Measurements from ENCODE around the gene GRAMD1A. TPM values are rescaled to one million over a fixed set of nuclear protein-coding genes. Genes with fewer than 3 reads are reported as not detected.
"Not testable (repeated sequence)": the region's sequence is repeated elsewhere in the genome, so short reads cannot be mapped to it uniquely, and the experiment has no call there.

Gene GRAMD1A
- total RNA-seq, 1 donor from 2014 or later: 67.4 TPM

DNA sequence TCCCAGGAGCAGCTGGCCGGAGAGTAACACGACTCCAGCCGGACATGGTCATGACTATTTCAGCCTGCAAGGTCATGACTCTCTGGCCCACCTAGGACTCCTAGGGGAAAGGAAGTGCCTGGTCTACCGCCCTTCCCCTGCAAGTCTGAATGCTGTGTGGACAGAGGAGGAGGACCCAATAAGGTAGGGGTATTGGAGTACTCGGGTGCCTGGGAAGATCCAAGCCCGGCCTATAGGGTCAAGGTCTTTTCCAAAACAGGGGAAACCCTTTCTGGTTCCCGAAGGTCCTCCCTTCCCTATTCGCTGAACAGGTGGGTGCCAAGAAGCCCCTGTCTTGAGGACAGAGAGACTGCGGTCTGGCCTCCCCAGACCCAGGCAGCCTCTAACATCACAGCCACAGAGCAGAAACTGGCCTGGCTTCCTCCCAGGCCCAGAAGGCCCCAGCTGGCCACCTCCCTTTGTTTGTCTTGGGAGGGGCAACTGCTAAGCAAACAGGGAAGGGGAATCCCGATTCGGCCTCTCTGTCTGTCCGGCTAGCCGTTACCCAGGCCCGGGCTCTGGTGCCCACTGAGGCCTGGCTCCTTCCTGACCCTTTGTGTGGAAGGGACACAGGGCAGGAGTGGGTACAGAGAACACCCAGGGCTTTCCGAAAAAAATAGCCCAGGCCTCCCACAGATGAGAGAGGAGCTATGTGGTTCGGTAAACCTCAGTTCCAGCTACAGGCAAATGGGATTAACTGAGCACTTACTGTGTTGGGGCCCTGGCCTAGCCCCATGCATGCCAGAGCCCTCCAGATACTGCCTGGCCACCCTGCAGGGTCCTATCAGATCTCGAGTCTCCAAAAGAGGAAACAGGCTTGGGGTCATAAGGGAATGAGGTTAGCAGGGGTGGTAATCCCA is 5.2 kb upstream of the GRAMD1A start:
- Histone ChIP-seq H3K4me1 (ENCODE audit: insufficient read depth, low read length) (peaks cover 9% of the 10 kb centered on the region), H3K79me2 (ENCODE audit: insufficient read depth, low read length) (peaks cover 6% of the 10 kb centered on the region), H3K4me3 (ENCODE audit: insufficient read depth, low read depth, low read length) (no peak overlapping the region), H4K20me1 (ENCODE audit: insufficient read depth, low read length) (no peaks in the 10 kb centered on the region), H3K4me2 (ENCODE audit: low read length) (no peak overlapping the region), H2AFZ (ENCODE audit: low read depth, low read length) (no peak overlapping the region), H3K9me3 (ENCODE audit: insufficient read depth, low read depth, low read length) (no peaks in the 10 kb centered on the region), H3K9ac (ENCODE audit: low read length) (no peak overlapping the region), H3K27me3 (ENCODE audit: insufficient read depth, low read length) (no peaks in the 10 kb centered on the region), H3K27ac (ENCODE audit: low read depth, low read length) (no peak overlapping the region), H3K36me3 (ENCODE audit: insufficient read depth, low read length) (no peaks in the 10 kb centered on the region)
- Mint-ChIP-seq H3K36me3 (ENCODE audit: low read depth, unreplicated experiment) (no peaks in the 10 kb centered on the region), H3K9me3 (ENCODE audit: unreplicated experiment) (peaks cover 6% of the 10 kb centered on the region), H3K4me1 (ENCODE audit: low read depth, unreplicated experiment) (no peaks in the 10 kb centered on the region), H3K27ac (ENCODE audit: unreplicated experiment) (no peak overlapping the region), H3K27me3 (ENCODE audit: low read depth, unreplicated experiment) (peaks cover 2% of the 10 kb centered on the region), H3K4me3 (ENCODE audit: unreplicated experiment) (no peak overlapping the region)
- no peak for FAIRE-seq
- TF ChIP-seq CTCF (IDR thresholded peaks at IDR 0.05; ENCODE audit: insufficient read depth, low read depth, low read length) (no peak), EZH2 (IDR thresholded peaks at IDR 0.05; ENCODE audit: insufficient read depth, low read length) (no peak)
- DNase-seq (ENCODE audit: low read depth): no peak

- peaks cover 6% of the 10 kb centered on the region for H3K9me3 Mint-ChIP-seq (ENCODE audit: unreplicated experiment)
- Histone ChIP-seq H3K4me2 (ENCODE audit: low read length) (no peak overlapping the region), H3K9me3 (ENCODE audit: insufficient read depth, low read depth, low read length) (no peaks in the 10 kb centered on the region), H4K20me1 (ENCODE audit: insufficient read depth, low read length) (no peaks in the 10 kb centered on the region), H2AFZ (ENCODE audit: low read depth, low read length) (no peak overlapping the region), H3K4me1 (ENCODE audit: insufficient read depth, low read length) (peaks cover 9% of the 10 kb centered on the region), H3K27me3 (ENCODE audit: insufficient read depth, low read length) (no peaks in the 10 kb centered on the region), H3K36me3 (ENCODE audit: insufficient read depth, low read length) (no peaks in the 10 kb centered on the region), H3K4me3 (ENCODE audit: insufficient read depth, low read depth, low read length) (no peak overlapping the region), H3K79me2 (ENCODE audit: insufficient read depth, low read length) (peaks cover 6% of the 10 kb centered on the region), H3K9ac (ENCODE audit: low read length) (no peak overlapping the region), H3K27ac (ENCODE audit: low read depth, low read length) (no peak overlapping the region)
- no peaks in the 10 kb centered on the region for H3K27me3 Mint-ChIP-seq (ENCODE audit: low read depth, unreplicated experiment)
- H3K4me1 Mint-ChIP-seq (ENCODE audit: low read depth, unreplicated experiment): no peaks in the 10 kb centered on the region
- DNase-seq (ENCODE audit: low read depth) (no peak), FAIRE-seq (no peak)
- no peaks in the 10 kb centered on the region for H3K36me3 Mint-ChIP-seq (ENCODE audit: low read depth, unreplicated experiment)
- no peak for TF ChIP-seq EZH2 (IDR thresholded peaks at IDR 0.05; ENCODE audit: insufficient read depth, low read length)
- no peak for TF ChIP-seq CTCF (IDR thresholded peaks at IDR 0.05; ENCODE audit: insufficient read depth, low read depth, low read length)
- H3K27ac Mint-ChIP-seq (ENCODE audit: unreplicated experiment): no peak overlapping the region
- H3K4me3 Mint-ChIP-seq (ENCODE audit: unreplicated experiment): no peak overlapping the region
Observed at GRCh38 chr19:34995551-34995950, 4.6 kb upstream of the GRAMD1A start.

DNA sequence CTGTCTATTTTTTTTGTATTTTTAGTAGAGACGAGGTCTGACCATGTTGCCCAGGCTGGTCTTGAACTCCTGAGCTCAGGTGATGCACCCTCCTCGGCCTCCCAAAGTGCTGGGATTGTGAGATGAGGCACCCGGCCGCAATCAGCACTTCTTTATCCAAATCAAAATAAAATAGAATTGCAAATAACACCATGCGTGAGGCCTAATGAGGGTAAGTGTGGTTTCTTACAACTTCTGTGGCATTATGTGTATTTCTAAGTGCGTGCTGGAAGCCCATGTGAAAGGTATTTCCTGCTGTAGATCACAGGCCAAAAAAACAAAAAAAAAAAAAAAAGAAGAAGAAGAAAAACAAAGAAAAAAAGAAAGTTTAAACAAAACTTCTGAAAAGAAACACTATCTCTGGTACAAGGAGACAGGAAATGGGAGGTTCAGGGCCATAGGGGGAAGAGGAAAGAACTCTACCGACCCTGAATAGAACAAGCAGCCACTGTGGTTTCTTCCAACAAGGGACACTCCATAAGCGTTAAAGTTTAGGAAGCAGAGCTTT is 3.0 kb upstream of the GRAMD1A start:
- Mint-ChIP-seq H3K4me3 (ENCODE audit: unreplicated experiment) (no peak overlapping the region), H3K27ac (ENCODE audit: unreplicated experiment) (no peak overlapping the region), H3K27me3 (ENCODE audit: low read depth, unreplicated experiment) (no peaks in the 10 kb centered on the region), H3K36me3 (ENCODE audit: low read depth, unreplicated experiment) (no peaks in the 10 kb centered on the region), H3K9me3 (ENCODE audit: unreplicated experiment) (peaks cover 6% of the 10 kb centered on the region), H3K4me1 (ENCODE audit: low read depth, unreplicated experiment) (no peaks in the 10 kb centered on the region)
- Histone ChIP-seq H3K4me1 (ENCODE audit: insufficient read depth, low read length) (peaks cover 9% of the 10 kb centered on the region), H3K36me3 (ENCODE audit: insufficient read depth, low read length) (no peaks in the 10 kb centered on the region), H3K79me2 (ENCODE audit: insufficient read depth, low read length) (peaks cover 22% of the 10 kb centered on the region), H3K9me3 (ENCODE audit: insufficient read depth, low read depth, low read length) (no peaks in the 10 kb centered on the region), H2AFZ (ENCODE audit: low read depth, low read length) (no peak overlapping the region), H3K4me3 (ENCODE audit: insufficient read depth, low read depth, low read length) (no peak overlapping the region), H4K20me1 (ENCODE audit: insufficient read depth, low read length) (peaks cover 12% of the 10 kb centered on the region), H3K27me3 (ENCODE audit: insufficient read depth, low read length) (no peaks in the 10 kb centered on the region), H3K9ac (ENCODE audit: low read length) (no peak overlapping the region), H3K27ac (ENCODE audit: low read depth, low read length) (no peak overlapping the region), H3K4me2 (ENCODE audit: low read length) (no peak overlapping the region)
- FAIRE-seq (no peak), DNase-seq (ENCODE audit: low read depth) (no peak)
- TF ChIP-seq EZH2 (IDR thresholded peaks at IDR 0.05; ENCODE audit: insufficient read depth, low read length) (no peak), CTCF (IDR thresholded peaks at IDR 0.05; ENCODE audit: insufficient read depth, low read depth, low read length) (no peak)

DNA sequence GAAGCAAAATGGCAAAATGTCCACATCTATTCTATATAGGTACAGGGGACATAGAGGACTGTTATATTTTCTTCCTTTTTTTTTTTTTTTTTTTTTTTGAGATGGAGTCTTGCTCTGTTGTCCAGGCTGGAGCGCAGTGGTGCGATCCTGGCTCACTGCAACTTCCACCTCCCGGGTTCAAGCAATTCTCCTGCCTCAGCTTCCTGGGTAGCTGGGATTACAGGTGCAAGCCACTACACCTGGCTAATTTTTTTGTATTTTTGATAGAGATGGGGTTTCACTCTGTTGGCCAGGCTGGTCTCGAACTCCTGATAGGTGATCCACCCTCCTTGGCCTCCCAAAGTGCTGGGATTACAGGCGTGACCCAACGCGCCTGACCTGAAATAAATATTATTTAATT is 1.9 kb upstream of the GRAMD1A start:
- H3K36me3 ChIP-seq (ENCODE audit: insufficient read depth, low read length); H3K27me3 ChIP-seq (ENCODE audit: insufficient read depth, low read length); H3K27me3 Mint-ChIP-seq (ENCODE audit: low read depth, unreplicated experiment); H3K9me3 ChIP-seq (ENCODE audit: insufficient read depth, low read depth, low read length); H3K9me3 Mint-ChIP-seq (ENCODE audit: unreplicated experiment); H3K27ac ChIP-seq (ENCODE audit: low read depth, low read length); FAIRE-seq; H3K27ac Mint-ChIP-seq (ENCODE audit: unreplicated experiment); DNase-seq (ENCODE audit: low read depth); H3K4me1 Mint-ChIP-seq (ENCODE audit: low read depth, unreplicated experiment); H3K4me3 ChIP-seq (ENCODE audit: insufficient read depth, low read depth, low read length); H3K36me3 Mint-ChIP-seq (ENCODE audit: low read depth, unreplicated experiment); H3K4me2 ChIP-seq (ENCODE audit: low read length); H3K9ac ChIP-seq (ENCODE audit: low read length); H2AFZ ChIP-seq (ENCODE audit: low read depth, low read length); H3K4me3 Mint-ChIP-seq (ENCODE audit: unreplicated experiment): not testable (repeated sequence)
- Histone ChIP-seq H3K4me1 (ENCODE audit: insufficient read depth, low read length) (peaks cover 12% of the 10 kb centered on the region), H4K20me1 (ENCODE audit: insufficient read depth, low read length) (peaks cover 23% of the 10 kb centered on the region), H3K79me2 (ENCODE audit: insufficient read depth, low read length) (peaks cover 32% of the 10 kb centered on the region)

Measured in astrocyte (in vitro differentiated cells and primary cell).